Keratinocyte (primary cell): Measurements from ENCODE around the gene AFDN.

ENCODE experiments used
- CTCF ChIP-seq, 3 experiments: IDR thresholded peaks in 1 of 3; conservative IDR thresholded peaks in 1 of 3; optimal IDR thresholded peaks in 1 of 3; 2 replicates in 2 of 3; 3 replicates in 1 of 3; pipeline versions ENCODE3 to v1.5.1; 2011; ENCODE audit warnings: low read length in 3 of 3, mild to moderate bottlenecking in 3 of 3, moderate library complexity in 2 of 3, control low read depth in 1 of 3, inconsistent platforms in 1 of 3; ENCODE audit not compliant: insufficient read depth in 2 of 3; ENCODE audit errors: extremely low read depth in 1 of 3
- EZH2 ChIP-seq: IDR thresholded peaks from one replicate; pipeline ENCODE4 v1.6.1; 2012; ENCODE audit warnings: inconsistent platforms, mild to moderate bottlenecking, low read length, moderate library complexity

DNA sequence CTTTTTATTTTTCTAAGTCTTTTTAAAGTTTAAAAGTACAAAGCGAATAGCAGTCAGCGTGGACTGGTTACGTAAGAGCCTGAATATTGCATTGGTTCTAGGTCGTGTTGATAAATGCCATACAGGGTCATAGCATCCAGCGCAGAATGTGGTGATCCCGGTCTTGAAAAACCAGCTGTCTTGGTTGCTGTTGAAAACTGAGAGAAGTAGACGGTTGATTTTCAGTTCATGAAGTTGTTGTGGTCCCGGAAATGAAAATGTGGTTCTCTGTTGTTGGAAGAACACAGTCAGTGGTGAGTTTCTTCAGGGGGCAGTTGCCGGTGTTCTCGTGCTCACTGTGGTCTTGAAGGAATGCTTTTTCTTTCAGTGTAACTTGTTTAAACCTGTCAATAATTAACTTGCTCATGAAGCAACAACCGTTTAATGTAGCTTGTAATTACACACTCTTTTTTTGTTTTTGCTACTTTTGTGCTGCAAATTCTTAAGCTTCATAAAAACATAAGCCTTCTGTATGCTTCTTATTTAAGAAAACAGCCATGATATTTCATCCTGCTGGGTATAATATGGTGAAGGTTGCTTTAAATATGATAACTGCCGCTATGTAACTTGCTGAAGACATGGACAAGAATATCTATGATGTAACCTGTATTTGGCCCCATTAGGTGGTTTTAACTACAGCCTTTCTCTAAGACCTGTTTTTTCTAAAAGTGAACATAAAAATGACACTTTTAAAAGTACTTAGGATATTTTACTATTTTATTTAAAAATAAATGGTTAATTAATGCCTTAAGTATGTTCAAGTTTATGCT, 106.0 kb downstream of the AFDN start:
- TF ChIP-seq CTCF (optimal IDR thresholded peaks at IDR 0.05 in 1 of 3, IDR thresholded peaks at IDR 0.05 in 1 of 3, conservative IDR thresholded peaks at IDR 0.05 in 1 of 3; ENCODE audit: extremely low read depth in 1 of 3, insufficient read depth in 2 of 3, low read length in 3 of 3), result no peak
- no peak for TF ChIP-seq EZH2
